SU-DHL-6 (cell line): ENCODE data around the gene VPS37C.

ENCODE experiments used
- EZH2phosphoT487 ChIP-seq: fragments of 200-600 bp; sonication (generic), shearing (Covaris generic); conservative IDR thresholded peaks from 2 replicates; pipeline ENCODE4 v1.6.1; 2018; ENCODE audit warnings: mild to moderate bottlenecking, antibody characterized with exemption, low read length, moderate library complexity, mixed read lengths
- TF ChIP-seq, protein P1 (sequence below): fragments of 200-600 bp; sonication (generic); IDR thresholded peaks from one replicate; pipeline ENCODE4 v1.5.1; 2017; ENCODE audit warnings: antibody characterized with exemption, mild to moderate bottlenecking, low read length, moderate library complexity; ENCODE audit not compliant: insufficient read depth, poor library complexity, severe bottlenecking

DNA sequence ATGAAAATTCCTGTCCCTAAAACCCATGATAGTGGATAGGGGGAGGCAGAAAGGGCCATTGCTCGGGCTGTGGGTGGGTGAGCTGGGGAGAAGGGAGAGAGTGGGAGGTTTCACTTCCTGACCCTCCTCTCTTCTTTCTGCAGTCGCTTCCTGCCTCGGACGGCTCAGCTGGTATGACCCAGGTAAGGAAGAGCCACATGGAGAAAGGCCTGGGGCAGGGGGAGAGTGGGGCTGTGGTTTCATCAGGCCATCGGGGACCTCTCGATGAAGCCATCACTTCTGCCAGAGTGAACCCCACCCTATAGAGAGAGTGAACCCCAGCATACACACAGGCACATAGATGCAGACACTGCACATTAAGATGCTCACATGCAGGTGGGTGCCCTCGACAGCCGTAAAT is 46.3 kb downstream of the VPS37C start:
- TF ChIP-seq, protein P1, sequence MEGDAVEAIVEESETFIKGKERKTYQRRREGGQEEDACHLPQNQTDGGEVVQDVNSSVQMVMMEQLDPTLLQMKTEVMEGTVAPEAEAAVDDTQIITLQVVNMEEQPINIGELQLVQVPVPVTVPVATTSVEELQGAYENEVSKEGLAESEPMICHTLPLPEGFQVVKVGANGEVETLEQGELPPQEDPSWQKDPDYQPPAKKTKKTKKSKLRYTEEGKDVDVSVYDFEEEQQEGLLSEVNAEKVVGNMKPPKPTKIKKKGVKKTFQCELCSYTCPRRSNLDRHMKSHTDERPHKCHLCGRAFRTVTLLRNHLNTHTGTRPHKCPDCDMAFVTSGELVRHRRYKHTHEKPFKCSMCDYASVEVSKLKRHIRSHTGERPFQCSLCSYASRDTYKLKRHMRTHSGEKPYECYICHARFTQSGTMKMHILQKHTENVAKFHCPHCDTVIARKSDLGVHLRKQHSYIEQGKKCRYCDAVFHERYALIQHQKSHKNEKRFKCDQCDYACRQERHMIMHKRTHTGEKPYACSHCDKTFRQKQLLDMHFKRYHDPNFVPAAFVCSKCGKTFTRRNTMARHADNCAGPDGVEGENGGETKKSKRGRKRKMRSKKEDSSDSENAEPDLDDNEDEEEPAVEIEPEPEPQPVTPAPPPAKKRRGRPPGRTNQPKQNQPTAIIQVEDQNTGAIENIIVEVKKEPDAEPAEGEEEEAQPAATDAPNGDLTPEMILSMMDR, result no peak
- TF ChIP-seq EZH2phosphoT487, result no peak
